ENCODE data around the gene NR1H3.
A peak's percentile ranks its signal among the peaks of the same experiment; 100 is the strongest.

NR1H3 gene

DNA sequence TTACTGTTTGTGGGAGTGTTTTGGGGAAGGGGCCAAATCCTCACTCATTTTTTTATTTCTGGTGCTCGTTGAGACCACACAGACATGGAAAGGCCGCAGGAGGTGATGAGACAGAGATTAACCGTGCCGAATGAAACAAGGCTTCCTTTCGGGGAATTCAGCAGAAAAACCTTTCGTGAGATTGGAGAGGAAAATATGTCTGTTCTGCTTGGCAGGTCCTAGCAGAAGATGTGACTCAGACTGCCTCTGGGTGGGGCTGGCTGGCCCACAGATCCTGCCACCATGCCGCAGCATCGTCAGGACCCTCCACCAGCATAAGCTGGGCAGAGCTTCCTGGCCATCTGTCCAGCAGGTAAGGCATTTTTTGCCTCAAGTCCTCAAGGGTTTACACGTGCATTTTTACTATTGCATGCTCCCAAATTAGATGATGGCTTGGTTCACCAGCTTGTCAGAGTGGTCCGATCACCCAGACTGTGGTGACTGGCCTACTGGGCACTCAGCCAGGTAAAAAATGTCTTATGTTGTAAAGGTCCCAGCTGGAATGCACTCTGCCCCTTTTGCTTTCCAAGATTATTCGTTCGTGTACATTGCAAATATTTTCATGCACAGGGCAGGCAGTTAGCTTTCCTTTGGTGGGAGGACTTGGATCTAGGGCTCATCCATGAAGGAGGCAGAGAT, 41.5 kb upstream of the NR1H3 start:
- DNase-seq, result peak; percentile 81
- in situ Hi-C loops (cut with HindIII; ENCODE audit: low pct_ligation_motif_present, low sequenced_read_pairs), result no loop called here
- TF ChIP-seq, protein P1, sequence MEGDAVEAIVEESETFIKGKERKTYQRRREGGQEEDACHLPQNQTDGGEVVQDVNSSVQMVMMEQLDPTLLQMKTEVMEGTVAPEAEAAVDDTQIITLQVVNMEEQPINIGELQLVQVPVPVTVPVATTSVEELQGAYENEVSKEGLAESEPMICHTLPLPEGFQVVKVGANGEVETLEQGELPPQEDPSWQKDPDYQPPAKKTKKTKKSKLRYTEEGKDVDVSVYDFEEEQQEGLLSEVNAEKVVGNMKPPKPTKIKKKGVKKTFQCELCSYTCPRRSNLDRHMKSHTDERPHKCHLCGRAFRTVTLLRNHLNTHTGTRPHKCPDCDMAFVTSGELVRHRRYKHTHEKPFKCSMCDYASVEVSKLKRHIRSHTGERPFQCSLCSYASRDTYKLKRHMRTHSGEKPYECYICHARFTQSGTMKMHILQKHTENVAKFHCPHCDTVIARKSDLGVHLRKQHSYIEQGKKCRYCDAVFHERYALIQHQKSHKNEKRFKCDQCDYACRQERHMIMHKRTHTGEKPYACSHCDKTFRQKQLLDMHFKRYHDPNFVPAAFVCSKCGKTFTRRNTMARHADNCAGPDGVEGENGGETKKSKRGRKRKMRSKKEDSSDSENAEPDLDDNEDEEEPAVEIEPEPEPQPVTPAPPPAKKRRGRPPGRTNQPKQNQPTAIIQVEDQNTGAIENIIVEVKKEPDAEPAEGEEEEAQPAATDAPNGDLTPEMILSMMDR (IDR thresholded peaks at IDR 0.05; ENCODE audit: low read depth, low read length, missing control alignments), result peak; percentile 7
- no peaks in the 10 kb centered on the region for H3K27me3 ChIP-seq (replicated peaks)
- peak overlapping the region; percentile 68 for H3K4me3 ChIP-seq (ENCODE audit: low read depth, low read length)
- H3K27ac ChIP-seq, result peak overlapping the region; percentile 59
- no peaks in the 10 kb centered on the region for H3K36me3 ChIP-seq (replicated peaks)

DNA sequence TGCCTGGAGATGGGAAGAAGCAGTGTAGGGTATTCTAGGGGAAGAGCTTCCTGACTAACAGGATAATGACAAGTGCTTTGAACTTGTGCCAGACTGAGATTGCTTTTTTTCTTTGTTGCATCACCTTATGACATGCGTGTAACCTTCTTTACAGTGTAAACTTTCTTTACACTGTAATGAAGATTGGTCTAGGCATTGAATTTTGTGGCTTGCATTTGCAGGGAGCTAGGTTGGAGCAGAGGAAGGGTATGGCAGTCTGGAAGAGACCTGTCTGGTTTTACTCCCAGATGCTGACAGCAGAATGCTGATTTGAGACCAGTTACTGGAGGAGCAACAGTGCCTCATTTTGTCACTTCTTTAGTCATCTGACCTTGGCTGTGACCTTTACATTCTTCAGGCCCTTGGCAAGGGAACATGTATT, 37.4 kb upstream of the NR1H3 start:
- in situ Hi-C loops (cut with HindIII; ENCODE audit: low pct_ligation_motif_present, low sequenced_read_pairs), result no loop called here
- H3K4me3 ChIP-seq (ENCODE audit: low read depth, low read length), result no peak overlapping the region

DNA sequence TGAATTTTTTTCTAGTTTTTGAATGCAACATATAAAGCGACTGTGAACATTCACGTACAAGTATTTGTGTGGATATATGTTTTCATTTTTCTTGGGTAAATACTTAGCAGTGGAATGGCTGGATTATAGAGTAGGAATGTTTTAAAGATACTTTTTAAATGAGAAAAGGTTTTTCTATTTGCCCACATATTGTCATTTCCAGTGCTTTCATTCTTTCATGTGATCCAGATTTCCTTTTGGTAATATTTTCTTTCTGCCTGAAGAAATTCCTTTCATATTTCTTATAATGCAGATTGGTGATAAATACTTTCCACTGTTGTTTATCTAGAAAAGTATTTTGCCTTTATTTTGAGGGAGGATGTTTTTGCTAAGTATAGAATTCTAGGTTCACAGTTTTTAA, 35.1 kb upstream of the NR1H3 start:
- DNase-seq, result no peak
- in situ Hi-C loops (cut with HindIII; ENCODE audit: low pct_ligation_motif_present, low sequenced_read_pairs), result no loop called here
- Histone ChIP-seq H3K4me3 (ENCODE audit: low read depth, low read length) (no peak overlapping the region), H3K27ac (peak overlapping the region; percentile 31), H3K36me3 (replicated peaks) (no peaks in the 10 kb centered on the region), H3K27me3 (replicated peaks) (no peaks in the 10 kb centered on the region)
- TF ChIP-seq, protein P1 (IDR thresholded peaks at IDR 0.05; ENCODE audit: low read depth, low read length, missing control alignments), result no peak

More for the DNA sequence above, 37.4 kb upstream of the NR1H3 start:
- Histone ChIP-seq H3K27me3 (replicated peaks) (no peaks in the 10 kb centered on the region), H3K27ac (peak overlapping the region; percentile 56), H3K36me3 (replicated peaks) (no peaks in the 10 kb centered on the region)
- DNase-seq, result peak; percentile 85
- TF ChIP-seq, protein P1 (IDR thresholded peaks at IDR 0.05; ENCODE audit: low read depth, low read length, missing control alignments), result no peak

DNA sequence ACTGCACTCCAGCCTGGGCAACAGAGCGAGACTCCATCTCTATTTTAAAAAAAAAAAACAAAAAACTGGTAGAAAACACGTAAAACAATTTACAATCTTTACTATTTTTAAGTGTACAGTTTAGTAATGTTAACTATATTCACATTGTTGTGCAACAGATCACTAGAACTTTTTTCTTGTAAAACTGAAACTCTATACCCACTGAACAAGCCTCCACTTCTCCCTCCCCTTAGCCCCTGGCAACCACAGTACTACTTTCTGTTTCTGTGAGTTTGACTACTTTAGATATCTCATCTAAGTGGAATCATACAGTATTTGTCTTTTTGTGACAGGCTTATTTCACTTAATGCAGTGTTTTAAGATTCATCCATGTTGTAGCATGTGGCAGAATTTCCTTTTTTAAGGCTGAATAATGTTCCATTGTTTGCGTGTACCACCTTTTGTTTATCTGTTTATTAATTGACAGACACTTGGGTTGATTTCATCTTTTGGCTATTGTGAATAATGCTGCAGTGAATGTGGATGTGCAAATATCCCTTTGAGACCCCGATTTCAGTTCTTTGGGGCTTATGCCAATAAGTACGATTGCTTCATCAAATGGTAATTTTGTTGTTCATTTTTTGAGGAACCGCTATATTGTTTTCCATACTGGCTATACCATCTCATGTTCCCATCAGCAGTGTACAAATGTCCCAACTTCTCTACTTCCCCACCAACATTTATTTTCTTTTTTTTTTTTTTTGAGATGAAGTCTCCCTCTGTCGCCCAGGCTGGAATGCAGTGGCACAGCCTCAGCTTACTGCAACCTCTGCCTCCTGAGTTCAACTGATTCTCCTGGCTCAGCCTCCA, 32.0 kb upstream of the NR1H3 start:
- H3K27ac ChIP-seq, result no peak overlapping the region
- in situ Hi-C loops (cut with HindIII; ENCODE audit: low pct_ligation_motif_present, low sequenced_read_pairs), result no loop called here
- TF ChIP-seq, protein P1 (IDR thresholded peaks at IDR 0.05; ENCODE audit: low read depth, low read length, missing control alignments), result no peak
- no peaks in the 10 kb centered on the region for H3K27me3 ChIP-seq (replicated peaks)
- DNase-seq, result no peak
- H3K4me3 ChIP-seq (ENCODE audit: low read depth, low read length), result no peak overlapping the region
- no peaks in the 10 kb centered on the region for H3K36me3 ChIP-seq (replicated peaks)

DNA sequence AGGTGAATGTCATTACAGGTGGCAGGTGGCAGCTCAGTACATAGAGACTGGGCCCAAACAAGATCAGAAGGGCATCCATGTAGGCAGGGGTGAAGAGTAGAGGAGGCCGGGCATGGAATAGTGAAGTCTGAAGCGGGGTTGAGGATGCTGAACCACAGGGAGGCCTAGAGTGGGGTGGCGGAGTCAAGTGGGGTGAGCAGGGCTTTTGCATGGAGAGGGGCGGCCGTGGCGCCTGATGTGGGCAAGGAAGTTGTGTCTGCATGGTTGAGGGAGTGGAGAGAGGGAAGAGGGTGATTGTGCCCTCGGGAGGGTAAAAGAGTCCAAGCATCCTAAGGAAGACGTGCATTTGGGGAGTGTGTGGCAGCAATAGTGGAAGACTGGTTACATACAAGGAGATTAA, 28.6 kb upstream of the NR1H3 start:
- Histone ChIP-seq H3K27ac (no peak overlapping the region), H3K36me3 (replicated peaks) (no peaks in the 10 kb centered on the region), H3K4me3 (ENCODE audit: low read depth, low read length) (no peak overlapping the region), H3K27me3 (replicated peaks) (no peaks in the 10 kb centered on the region)
- DNase-seq, result no peak
- in situ Hi-C loops (cut with HindIII; ENCODE audit: low pct_ligation_motif_present, low sequenced_read_pairs), result no loop called here
- TF ChIP-seq, protein P1 (IDR thresholded peaks at IDR 0.05; ENCODE audit: low read depth, low read length, missing control alignments), result no peak

All from brain microvascular endothelial cell (primary cell).